Upper lobe of right lung (tissue), 1 donor: Measurements from ENCODE around the gene ACTN3. TPM values are rescaled to one million over a fixed set of nuclear protein-coding genes. Genes with fewer than 3 reads are reported as not detected.
A peak's percentile ranks its signal among the peaks of the same experiment; 100 is the strongest.

ENCODE experiments used
- ATAC-seq: fragments of 200-7000 bp; cut with Tn5 transposase; one replicate; pipeline ENCODE4 v1.9.1; 2020; ENCODE audit warnings: mild to moderate bottlenecking, moderate library complexity
- DNase-seq: peaks from one replicate; pipeline ENCODE4 v3.0.0-alpha.2; 2020
- H3K27ac ChIP-seq: fragments of 200-600 bp; one replicate; pipeline ENCODE4 v1.8.0; 2022
- H3K27me3 ChIP-seq: fragments of 200-600 bp; one replicate; pipeline ENCODE4 v1.8.0; 2022; ENCODE audit warnings: mild to moderate bottlenecking
- H3K36me3 ChIP-seq: fragments of 200-600 bp; one replicate; pipeline ENCODE4 v1.8.0; 2022
- H3K4me1 ChIP-seq: fragments of 200-600 bp; one replicate; pipeline ENCODE4 v1.8.0; 2022
- H3K4me3 ChIP-seq: fragments of 200-600 bp; one replicate; pipeline ENCODE4 v1.8.0; 2022; ENCODE audit warnings: mild to moderate bottlenecking
- H3K9me3 ChIP-seq: fragments of 200-600 bp; one replicate; pipeline ENCODE4 v1.8.0; 2022
- CTCF ChIP-seq: fragments of 200-600 bp; IDR thresholded peaks from one replicate; pipeline ENCODE4 v1.8.0; 2022; ENCODE audit warnings: antibody characterized with exemption
- intact Hi-C: fragments of 100-400 bp; cut with DNase I; formaldehyde crosslinking; loops from one replicate; pipeline ENCODE4 v1.11.0; 2022
- total RNA-seq: library from RNA; stranded (reverse); fragmentation: NEBNext Ultra II Directional; extraction: Animal tissue kit (Norgen Biotek cat#: 25700); gene quantifications from one replicate; pipeline ENCODE4 v1.2.1, GENCODE V29; 2021
- donor health status: DM: no; HTN: yes; CAD: no; lungs with severe emphysema.

ACTN3 gene
- total RNA-seq, 1 donor from 2014 or later: not detected

GRCh38 chr11:66567787-66568123 lies 21.1 kb downstream of the ACTN3 start:
- Histone ChIP-seq H3K36me3 (no peaks in the 10 kb centered on the region), H3K9me3 (no peaks in the 10 kb centered on the region), H3K4me3 (peak overlapping the region; percentile 67), H3K4me1 (peaks cover 7% of the 10 kb centered on the region), H3K27ac (no peak overlapping the region), H3K27me3 (no peaks in the 10 kb centered on the region)
- TF ChIP-seq CTCF: no peak
- intact Hi-C loops: no loop called here
- DNase-seq (no peak), ATAC-seq (no peak)

DNA sequence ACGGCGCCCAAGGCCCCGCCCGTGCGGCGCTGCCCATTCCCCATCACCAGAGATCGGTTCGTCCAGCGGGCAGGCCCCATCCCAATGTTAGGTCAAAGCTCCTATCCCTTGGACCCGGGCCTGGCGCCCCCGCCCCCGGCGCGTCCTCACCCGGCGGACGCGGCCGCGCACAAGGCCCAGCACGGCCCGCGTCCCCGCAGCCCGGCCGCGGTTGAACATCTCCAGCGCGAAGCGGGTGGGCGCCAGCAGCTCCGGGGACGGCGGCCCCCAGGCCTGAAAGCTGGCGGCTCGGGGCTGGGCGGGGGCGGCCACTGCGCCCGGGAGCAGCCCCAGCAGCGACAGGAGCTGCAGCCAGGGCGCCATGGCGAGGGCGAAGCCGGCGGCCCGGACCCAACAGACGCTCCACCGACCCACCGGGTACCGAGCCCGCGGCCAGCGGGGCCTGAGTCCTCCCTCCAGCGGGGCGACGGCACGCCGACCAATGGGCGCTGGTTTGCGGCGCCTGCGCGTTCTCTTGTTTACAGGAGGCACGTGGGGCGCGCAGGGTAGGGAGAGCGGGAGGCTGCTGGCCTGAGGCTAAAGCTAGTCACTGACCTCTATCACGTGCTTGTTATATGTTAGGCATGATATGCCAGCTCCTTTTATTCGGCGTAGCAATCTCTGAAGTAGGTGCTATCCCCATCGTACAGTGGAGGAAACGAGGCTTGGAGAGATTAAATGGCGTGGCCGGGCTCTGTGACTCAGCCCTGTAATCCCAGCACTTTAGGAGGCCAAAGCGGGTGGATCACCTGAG lies 21.6 kb downstream of the ACTN3 start, which contains the start of gene CTSF:
Gene CTSF, minus strand, starts transcription at position 483 of the 793 bp plus-strand sequence. Its CDS starts 120 bp downstream, at position 363.
- ATAC-seq (peak; percentile 95), DNase-seq (peak; percentile 94)
- no peak within 1 kb of the TSS for H3K27ac ChIP-seq
- H3K4me1 ChIP-seq: peaks cover 7% of the 10 kb centered on the region
- no peak for TF ChIP-seq CTCF
- H3K36me3 ChIP-seq: no peaks in the 10 kb centered on the region
- H3K27me3 ChIP-seq: no peaks in the 10 kb centered on the region
- intact Hi-C loops: no loop called here
- H3K9me3 ChIP-seq: no peaks in the 10 kb centered on the region
- peak within 1 kb of the TSS; percentile 67 for H3K4me3 ChIP-seq

- no peaks in the 10 kb centered on the region for H3K36me3 ChIP-seq
- no peak overlapping the region for H3K27ac ChIP-seq
- H3K27me3 ChIP-seq: no peaks in the 10 kb centered on the region
- ATAC-seq (no peak), DNase-seq (no peak)
- no peaks in the 10 kb centered on the region for H3K9me3 ChIP-seq
- no peak for TF ChIP-seq CTCF
- intact Hi-C loops: no loop called here
- H3K4me3 ChIP-seq: no peak overlapping the region
- H3K4me1 ChIP-seq: peaks cover 7% of the 10 kb centered on the region
Observed at GRCh38 chr11:66569076-66569475, 22.4 kb downstream of the ACTN3 start.

- Histone ChIP-seq H3K36me3 (no peaks in the 10 kb centered on the region), H3K27me3 (no peaks in the 10 kb centered on the region), H3K4me3 (no peak overlapping the region), H3K27ac (no peak overlapping the region), H3K4me1 (peaks cover 7% of the 10 kb centered on the region), H3K9me3 (no peaks in the 10 kb centered on the region)
- TF ChIP-seq CTCF: no peak
- ATAC-seq (no peak), DNase-seq (no peak)
- intact Hi-C loops: no loop called here
Observed at GRCh38 chr11:66570079-66570849, 23.6 kb downstream of the ACTN3 start.

GRCh38 chr11:66570850-66571180 lies 24.1 kb downstream of the ACTN3 start:
- Histone ChIP-seq H3K27me3 (no peaks in the 10 kb centered on the region), H3K4me3 (no peak overlapping the region), H3K9me3 (no peaks in the 10 kb centered on the region), H3K36me3 (no peaks in the 10 kb centered on the region), H3K4me1 (peaks cover 7% of the 10 kb centered on the region), H3K27ac (no peak overlapping the region)
- ATAC-seq: no peak
- intact Hi-C loops: no loop called here
- no peak for DNase-seq
- no peak for TF ChIP-seq CTCF
